Small intestine (tissue), 4 donors: Measurements from ENCODE around the gene TPD52L2. TPM values are rescaled to one million over a fixed set of nuclear protein-coding genes. Genes with fewer than 3 reads are reported as not detected.

Experiments used
- polyA plus RNA-seq, 4 donors: library from polyadenylated mRNA; stranded (reverse) in 3 of 4; unstranded in 1 of 4; fragments of 200-250 nt in 3 of 4; fragments of 120-200 nt in 1 of 4; gene quantifications; one replicate each; pipeline versions ENCODE4 v1.2.1 to v1.2.3, GENCODE V29; 2013
- donor health status: healthy with polysubstance abuse.
- donor health status: Bipolar disorder and iron deficiency.
- donor health status: healthy.

Gene TPD52L2
- polyA plus RNA-seq, 4 donors: 65.6 to 87.7 (median 70.0) TPM

Other genes with a start within 250 kb of the TPD52L2 start
- gene GMEB2, start 238.2 kb upstream of the TPD52L2 start, polyA plus RNA-seq: 10 to 100 TPM in 1 of 4 donors, 1 to 10 TPM in 3; 8.4 to 10.4 (median 9.6) TPM
- 10 to 100 TPM in 1 of 4 donors, 1 to 10 TPM in 3; 1.1 to 21.4 (median 5.2) TPM for gene STMN3, start 211.8 kb upstream of the TPD52L2 start, polyA plus RNA-seq
- 10 to 100 TPM in 2 of 4 donors, 1 to 10 TPM in 2; 3.5 to 15.0 (median 10.5) TPM for gene RTEL1, start 207.0 kb upstream of the TPD52L2 start, polyA plus RNA-seq
- gene TNFRSF6B, start 168.6 kb upstream of the TPD52L2 start, polyA plus RNA-seq: 10 to 100 TPM in 1 of 4 donors, 1 to 10 TPM in 3; 1.9 to 15.9 (median 5.8) TPM
- 10 to 100 TPM; 21.5 to 78.6 (median 60.8) TPM for gene ARFRP1, start 157.3 kb upstream of the TPD52L2 start, polyA plus RNA-seq
- gene ZGPAT, start 157.2 kb upstream of the TPD52L2 start, polyA plus RNA-seq: 10 to 100 TPM; 20.5 to 39.8 (median 30.6) TPM
- 10 to 100 TPM in 3 of 4 donors, 1 to 10 TPM in 1; 6.1 to 48.4 (median 22.6) TPM for gene LIME1, start 128.6 kb upstream of the TPD52L2 start, polyA plus RNA-seq
- gene SLC2A4RG, start 125.5 kb upstream of the TPD52L2 start, polyA plus RNA-seq: 10 to 100 TPM; 11.6 to 69.9 (median 17.6) TPM
- gene ZBTB46, start 34.0 kb upstream of the TPD52L2 start, polyA plus RNA-seq: 1 to 10 TPM in 3 of 4 donors, not detected in 1; 1.1 to 3.1 (median 2.6) TPM
- under 1 TPM in 2 of 4 donors, not detected in 2; 0.34 to 0.67 TPM for gene ABHD16B, start 3.8 kb upstream of the TPD52L2 start, polyA plus RNA-seq
- gene DNAJC5, start 29.9 kb downstream of the TPD52L2 start, polyA plus RNA-seq: 10 to 100 TPM; 20.6 to 52.3 (median 40.3) TPM
- gene UCKL1, start 91.1 kb downstream of the TPD52L2 start, polyA plus RNA-seq: 100 to 1,000 TPM in 1 of 4 donors, 10 to 100 TPM in 3; 47.1 to 131 (median 64.9) TPM
- 1 to 10 TPM; 2.5 to 5.0 (median 3.6) TPM for gene ZNF512B, start 104.7 kb downstream of the TPD52L2 start, polyA plus RNA-seq
- 1 to 10 TPM; 3.6 to 7.3 (median 5.2) TPM for gene SAMD10, start 114.4 kb downstream of the TPD52L2 start, polyA plus RNA-seq
- gene PRPF6, start 115.9 kb downstream of the TPD52L2 start, polyA plus RNA-seq: 10 to 100 TPM; 35.3 to 61.2 (median 48.1) TPM
- gene C20orf204, start 170.9 kb downstream of the TPD52L2 start, polyA plus RNA-seq: 1 to 10 TPM in 3 of 4 donors, under 1 TPM in 1; 0.91 to 2.4 (median 1.6) TPM
- gene SOX18, start 184.4 kb downstream of the TPD52L2 start, polyA plus RNA-seq: 10 to 100 TPM in 1 of 4 donors, 1 to 10 TPM in 2, under 1 TPM in 1; 0.67 to 26.8 (median 2.9) TPM
- 10 to 100 TPM in 2 of 4 donors, 1 to 10 TPM in 2; 7.8 to 28.5 (median 12.6) TPM for gene TCEA2, start 197.9 kb downstream of the TPD52L2 start, polyA plus RNA-seq
- gene RGS19, start 214.2 kb downstream of the TPD52L2 start, polyA plus RNA-seq: 10 to 100 TPM in 1 of 4 donors, 1 to 10 TPM in 3; 1.8 to 10.8 (median 6.2) TPM
- gene OPRL1, start 214.8 kb downstream of the TPD52L2 start, polyA plus RNA-seq: under 1 TPM in 2 of 4 donors, not detected in 2; 0.30 to 0.61 TPM
- gene LKAAEAR1, start 219.1 kb downstream of the TPD52L2 start, polyA plus RNA-seq: under 1 TPM in 1 of 4 donors, not detected in 3; 0.09 TPM
- gene NPBWR2, start 242.3 kb downstream of the TPD52L2 start, polyA plus RNA-seq: not detected